K562 (cell line): ENCODE data around the gene WDR91. TPM values are rescaled to one million over a fixed set of nuclear protein-coding genes. Genes with fewer than 3 reads are reported as not detected.

Source experiments
- ATAC-seq: fragments of 200-7000 bp; cut with Tn5 transposase; 3 replicates; pipeline ENCODE4 v1.9.1; 2020; ENCODE audit warnings: moderate library complexity
- BruUV-seq: library from RNA; stranded (reverse); fragments of 400-500 nt; replicated peaks from 2 replicates; lab custom pipeline; 2021; lab: Mats Ljungman, UMichigan
- CTCF ChIA-PET: fragments of 300-600 bp; formaldehyde crosslinking; extraction: SDS; loops from one replicate; lab custom pipeline; 2021; ENCODE audit warnings: low intra/inter-chr PET ratio; lab: Yijun Ruan, JAX
- POLR2A ChIA-PET: fragments of 300-600, 350-650 bp; sonication (Branson Sonifier 250); formaldehyde crosslinking; extraction: SDS; loops from one replicate; lab custom pipeline; 2021; ENCODE audit warnings: antibody characterized with exemption, inconsistent platforms; lab: Yijun Ruan, JAX
- DNase-seq, 4 experiments: peaks; one replicate each; pipeline versions ENCODE4 v3.0.0 to v3.0.0-alpha.2; 2011 to 2018; ENCODE audit warnings: low spot score in 3 of 4, mixed read lengths in 3 of 4; ENCODE audit errors: extremely low read depth in 1 of 4
- FAIRE-seq: peaks from 2 replicates; lab custom pipeline; 2011; peaks lifted over from hg19 to GRCh38; lab: Jason Lieb, UNC
- H2AFZ ChIP-seq: 2 replicates; pipeline ENCODE4 v1.6.0; 2011; ENCODE audit warnings: low read depth, low read length, control low read depth, inconsistent platforms
- H3K27ac ChIP-seq: fragments of 200-600 bp; 3 replicates; pipeline ENCODE4 v1.8.0; 2011; ENCODE audit warnings: low read depth, mild to moderate bottlenecking, control low read depth, inconsistent platforms, low read length, moderate library complexity, mixed read lengths; ENCODE audit errors: extremely low read depth
- H3K27me3 ChIP-seq, 2 experiments: fragments of 300-600 bp in 1 of 2; 2 replicates in 1 of 2; 3 replicates in 1 of 2; pipeline versions ENCODE4 v1.6.0 to v1.8.0; 2011; ENCODE audit warnings: inconsistent platforms in 2 of 2, low read length in 2 of 2, mild to moderate bottlenecking in 1 of 2, mixed read lengths in 1 of 2, moderate library complexity in 1 of 2; ENCODE audit not compliant: control insufficient read depth in 2 of 2, insufficient read depth in 2 of 2
- H3K36me3 ChIP-seq: fragments of 300-600 bp; 3 replicates; pipeline ENCODE4 v1.8.0; 2011; ENCODE audit warnings: mild to moderate bottlenecking, low read length, inconsistent platforms; ENCODE audit not compliant: control insufficient read depth, insufficient read depth
- H3K4me1 ChIP-seq, 2 experiments: fragments of 200-600 bp in 1 of 2; replicated peaks in 1 of 2; 2 replicates in 1 of 2; 3 replicates in 1 of 2; pipeline versions ENCODE4 v1.5.1 to v1.8.0; 2011; ENCODE audit warnings: inconsistent platforms in 2 of 2, low read length in 2 of 2, mild to moderate bottlenecking in 1 of 2, mixed read lengths in 1 of 2, moderate library complexity in 1 of 2; ENCODE audit not compliant: control insufficient read depth in 2 of 2, insufficient read depth in 2 of 2
- H3K4me2 ChIP-seq: 2 replicates; pipeline ENCODE4 v1.6.1; 2011; ENCODE audit warnings: low read length, control low read depth, inconsistent platforms, mixed read lengths; ENCODE audit not compliant: insufficient read depth
- H3K4me3 ChIP-seq: fragments of 200-600 bp; sonication (generic), shearing (Covaris generic); 2 replicates; pipeline ENCODE4 v1.5.1; 2016; ENCODE audit warnings: control low read depth, inconsistent platforms
- H3K79me2 ChIP-seq: fragments of 200-600 bp; 3 replicates; pipeline ENCODE4 v1.8.0; 2011; ENCODE audit warnings: low read length, inconsistent platforms; ENCODE audit not compliant: control insufficient read depth, insufficient read depth
- H3K9ac ChIP-seq, 2 experiments: 2 replicates each; pipeline versions ENCODE4 v1.6.0 to v1.6.1; 2011; ENCODE audit warnings: low read depth in 2 of 2, low read length in 2 of 2, control low read depth in 1 of 2, inconsistent platforms in 1 of 2, mild to moderate bottlenecking in 1 of 2, mixed read lengths in 1 of 2; ENCODE audit not compliant: insufficient read depth in 1 of 2
- H3K9me1 ChIP-seq: one replicate; pipeline ENCODE4 v1.6.0; 2011; ENCODE audit warnings: inconsistent platforms, mild to moderate bottlenecking, low read length, moderate library complexity; ENCODE audit not compliant: control insufficient read depth, insufficient read depth
- H3K9me3 ChIP-seq: replicated peaks from 2 replicates; pipeline ENCODE4 v1.5.1; 2011; ENCODE audit warnings: low read depth, low read length, inconsistent platforms; ENCODE audit not compliant: control insufficient read depth, insufficient read depth
- H4K20me1 ChIP-seq: replicated peaks from 2 replicates; pipeline ENCODE4 v1.6.1; 2011; ENCODE audit warnings: low read length, inconsistent platforms, mixed read lengths; ENCODE audit not compliant: control insufficient read depth, insufficient read depth
- DPF2 ChIP-seq: fragments of 450-650 bp; IDR thresholded peaks from 2 replicates; pipeline ENCODE4 v1.6.1; 2016
- IRF2 ChIP-seq: sonication (generic); formaldehyde crosslinking; IDR thresholded peaks from 2 replicates; pipeline ENCODE4 v1.8.1; 2022; ENCODE audit warnings: mild to moderate bottlenecking, missing genetic modification reagents
- PHF8 ChIP-seq: fragments of 200-600 bp; sonication (generic); IDR thresholded peaks from 2 replicates; pipeline ENCODE4 v1.6.1; 2012; ENCODE audit warnings: mixed run types, mild to moderate bottlenecking, inconsistent platforms, low read length, moderate library complexity, borderline replicate concordance
- RBM34 ChIP-seq: fragments of 200-400 bp; formaldehyde crosslinking; IDR thresholded peaks from 2 replicates; pipeline ENCODE4 v1.6.1; 2018; ENCODE audit warnings: low read length, borderline replicate concordance; ENCODE audit not compliant: insufficient read depth
- YY1 ChIP-seq, 3 experiments: IDR thresholded peaks; 2 replicates each; pipeline ENCODE4 v1.6.1; 2011; ENCODE audit warnings: low read length in 2 of 3, mild to moderate bottlenecking in 2 of 3, moderate library complexity in 2 of 3, borderline replicate concordance in 1 of 3, control low read depth in 1 of 3, low read depth in 1 of 3; ENCODE audit not compliant: insufficient read depth in 3 of 3, insufficient replicate concordance in 2 of 3, control insufficient read depth in 1 of 3, insufficient read length in 1 of 3; ENCODE audit errors: extremely low read depth in 1 of 3
- WGBS: fragments of 100-300 bp; shearing (Covaris generic); methylation state at CpG from one replicate; pipeline ENCODE4 v1.1.6; 2016; ENCODE audit warnings: low coverage, mixed read lengths; ENCODE audit not compliant: insufficient coverage; ENCODE audit errors: missing lambda C conversion rate; 5-methylcytosine and 5-hydroxymethylcytosine counted together
- in situ Hi-C: fragments of 300-500 bp; cut with MboI; formaldehyde crosslinking; loops from 4 replicates; pipeline ENCODE4 v1.15.0; 2018; ENCODE audit warnings: inconsistent platforms, mixed read lengths
- intact Hi-C: fragments of 100-400 bp; cut with micrococcal nuclease; formaldehyde crosslinking; loops from 2 replicates; pipeline ENCODE4 v1.14.2; 2022
- polyA plus RNA-seq, 8 experiments: library from polyadenylated mRNA; depleted of rRNA in 4 of 8; stranded (reverse) in 5 of 8; unstranded in 3 of 8; fragments of >200 nt; fragmentation: Nextera tagmentation in 2 of 8; fragmentation: Illumina TruSeq in 1 of 8; extraction: Ambion mirVana in 2 of 8; extraction: Trizol in 1 of 8; gene quantifications; 2 replicates each; pipeline versions ENCODE4 v1.2.1 to v1.2.3, GENCODE V29; 2011 to 2014; ENCODE audit warnings: inconsistent platforms in 1 of 8, missing spikeins in 1 of 8
- total RNA-seq, 7 experiments: library from RNA; depleted of rRNA in 6 of 7; stranded (reverse); fragments of >200 nt in 6 of 7; fragmentation: Illumina TruSeq in 2 of 7; extraction: Trizol in 2 of 7; gene quantifications; 2 replicates each; pipeline versions ENCODE4 v1.2.1 to v1.2.3, GENCODE V29; 2011 to 2021; ENCODE audit warnings: low replicate concordance in 1 of 7

WDR91 gene
- total and polyA plus RNA-seq, 9 of the 15 experiments (the other 6 are each of a cell fraction or from before 2014, with no cell fraction given) = 1.9 to 18.2 (median 9.8) TPM

DNA sequence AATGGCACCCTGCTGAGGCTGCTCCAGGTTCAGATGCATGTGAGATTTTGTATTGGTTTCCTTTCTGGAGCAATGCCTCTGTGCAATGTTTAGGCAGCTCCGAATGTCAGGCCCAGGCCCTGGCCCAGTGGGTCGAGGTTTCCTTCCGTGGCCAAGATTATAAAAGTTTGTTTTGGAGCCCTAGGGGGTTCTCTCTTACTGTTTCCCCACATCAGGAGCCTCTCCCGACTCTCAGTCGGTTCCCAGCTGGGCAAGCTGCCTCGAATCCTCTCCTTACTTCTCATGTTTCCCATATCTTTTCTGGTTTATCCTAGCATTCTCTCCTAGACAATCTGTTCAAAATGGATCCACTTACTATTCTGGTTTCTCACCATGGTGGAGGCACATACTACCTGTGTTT is 52.5 kb downstream of the WDR91 start:
- FAIRE-seq = no peak
- H3K79me2 ChIP-seq = no peaks in the 10 kb centered on the region
- no peak overlapping the region for H3K9ac ChIP-seq
- in situ Hi-C loops = no loop called here
- intact Hi-C loops = no loop called here
- H3K4me1 ChIP-seq = peaks cover 8 to 27% of the 10 kb centered on the region in 2 experiments
- 82% methylated on average over 6 of the region's 6 CpGs for whole genome bisulfite sequencing
- H3K9me3 ChIP-seq = peaks cover 42% of the 10 kb centered on the region
- CTCF ChIA-PET = no interaction called here
- H2AFZ ChIP-seq = no peak overlapping the region
- POLR2A ChIA-PET = interaction anchor here (1.8 kb wide), 2 partner anchors 9 to 11 kb away, joined by 4 to 9 read pairs; partner anchors contain the start of gene TMEM140
- no peaks in the 10 kb centered on the region for H4K20me1 ChIP-seq
- no peak overlapping the region for H3K4me2 ChIP-seq
- H3K4me3 ChIP-seq = no peak overlapping the region
- peak overlapping the region; percentile 77; the same call in 1 of the 3 replicates for H3K27ac ChIP-seq
- H3K27me3 ChIP-seq = no peaks in the 10 kb centered on the region
- H3K36me3 ChIP-seq = peaks cover 7% of the 10 kb centered on the region; the same call in 2 of the 3 replicates
- DNase-seq = peak in 1 of 4 experiments; percentile 3
- H3K9me1 ChIP-seq = no peaks in the 10 kb centered on the region
- TF ChIP-seq YY1 (IDR thresholded peaks at IDR 0.05; ENCODE audit: borderline replicate concordance in 1 of 3, control insufficient read depth in 1 of 3, extremely low read depth in 1 of 3, insufficient read depth in 3 of 3, insufficient read length in 1 of 3, insufficient replicate concordance in 2 of 3, low read depth in 1 of 3, low read length in 2 of 3) = peak in 1 of 3 experiments; percentile 12
- TF ChIP-seq RBM34 = no peak
- ATAC-seq = no peak
- no TSS peak for BruUV-seq

DNA sequence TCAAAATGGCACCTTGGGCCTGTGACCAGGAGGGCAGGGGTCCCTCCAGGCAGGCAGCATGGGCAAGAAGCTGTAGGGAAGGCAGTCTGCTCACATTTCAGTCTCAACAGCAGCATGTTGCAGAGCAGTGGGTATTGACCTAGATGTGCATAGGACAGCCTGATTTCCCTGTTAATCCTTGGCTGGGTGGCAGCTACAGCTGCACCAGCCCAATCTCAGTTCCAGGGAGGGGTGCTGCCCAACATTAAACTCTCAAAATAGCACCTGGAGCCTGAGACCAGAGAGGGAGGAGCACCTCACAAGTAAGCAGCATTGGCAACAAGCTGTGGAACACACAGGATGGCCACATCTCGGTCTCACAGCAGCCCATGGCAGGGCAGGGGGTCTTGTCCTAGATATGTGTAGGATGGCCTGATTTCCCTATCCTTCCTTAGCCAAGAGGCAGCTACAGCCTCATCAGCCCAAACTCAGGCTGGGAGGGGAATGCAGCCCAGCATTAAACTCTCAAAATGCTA is 53.1 kb downstream of the WDR91 start:
- peaks cover 8 to 27% of the 10 kb centered on the region in 2 experiments for H3K4me1 ChIP-seq
- WGBS = 100% methylated on average over 1 of the region's 1 CpG
- H3K4me3 ChIP-seq = no peak overlapping the region
- no peak for FAIRE-seq
- BruUV-seq = no TSS peak
- H3K27ac ChIP-seq = no peak overlapping the region
- POLR2A ChIA-PET = interaction anchor here (0.7 to 1.8 kb wide), 3 partner anchors 10 to 211 kb away, joined by 3 to 9 read pairs (median 4); partner anchors contain the start of gene TMEM140
- peak; percentile 11; the same call in 1 of the 2 replicates for TF ChIP-seq PHF8
- TF ChIP-seq DPF2 = no peak
- 0 out of 2 replicates have a peak, but pooled peaks have one; percentile 39 for TF ChIP-seq IRF2 (CRISPR knock-in tag)
- H3K9me1 ChIP-seq = no peaks in the 10 kb centered on the region
- in situ Hi-C loops = no loop called here
- DNase-seq = peak in 1 of 4 experiments; percentile 2
- ATAC-seq = no peak
- CTCF ChIA-PET = no interaction called here
- no peaks in the 10 kb centered on the region for H4K20me1 ChIP-seq
- no peak overlapping the region for H2AFZ ChIP-seq
- peaks cover 5% of the 10 kb centered on the region; the same call in 2 of the 3 replicates for H3K36me3 ChIP-seq
- no peaks in the 10 kb centered on the region for H3K27me3 ChIP-seq
- intact Hi-C loops = no loop called here
- no peaks in the 10 kb centered on the region for H3K79me2 ChIP-seq
- no peak overlapping the region for H3K4me2 ChIP-seq
- peaks cover 42% of the 10 kb centered on the region for H3K9me3 ChIP-seq
- H3K9ac ChIP-seq = no peak overlapping the region
